Measurements from ENCODE around the gene C1GALT1. TPM values are rescaled to one million over a fixed set of nuclear protein-coding genes. Genes with fewer than 3 reads are reported as not detected.
"Not testable (repeated sequence)": the region's sequence is repeated elsewhere in the genome, so short reads cannot be mapped to it uniquely, and the experiment has no call there.

C1GALT1 gene
- total and polyA plus RNA-seq, 2 donors (not counting 3 experiments of a cell fraction or from before 2014, with no cell fraction given): 18.3 to 31.1 TPM

DNA sequence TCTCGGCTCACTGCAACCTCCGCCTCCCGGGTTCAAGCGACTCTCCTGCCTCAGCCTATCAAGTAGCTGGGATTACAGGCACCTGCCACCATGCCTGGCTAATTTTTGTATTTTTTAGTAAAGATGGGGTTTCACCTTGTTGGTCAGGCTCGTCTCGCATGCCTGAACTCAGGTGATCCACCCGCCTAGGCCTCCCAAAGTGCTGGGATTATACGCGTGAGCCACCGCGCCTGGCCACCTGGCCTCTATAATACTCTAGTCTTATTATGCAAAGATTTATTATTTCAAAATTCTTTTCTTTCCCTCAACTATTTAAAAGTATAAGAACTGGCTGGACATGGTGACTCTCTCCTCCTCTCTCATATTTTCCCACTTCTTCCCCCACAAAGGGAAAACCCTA is 30.0 kb upstream of the C1GALT1 start:
- intact Hi-C loops (cut with micrococcal nuclease) (no loop called here), dilution Hi-C loops (cut with MboI; ENCODE audit: extremely low pct_ligation_motif_present, low sequenced_read_pairs) (no loop called here)
- no peaks in the 10 kb centered on the region for H3K9me1 ChIP-seq (replicated peaks; ENCODE audit: control insufficient read depth, extremely low read depth, insufficient read depth, low read length)
- no peak overlapping the region for H3K9ac ChIP-seq (replicated peaks; ENCODE audit: extremely low read depth, insufficient read depth, low read length)
- TF ChIP-seq POLR2A (IDR thresholded peaks at IDR 0.05; ENCODE audit: low read depth, low read length) (no peak), EZH2 (IDR thresholded peaks at IDR 0.05; ENCODE audit: borderline replicate concordance, low read depth, low read length, severe bottlenecking) (no peak), GATA2 (IDR thresholded peaks at IDR 0.05; ENCODE audit: insufficient read depth, insufficient read length, low read depth, low read length) (no peak), POLR2AphosphoS5 (IDR thresholded peaks at IDR 0.05; ENCODE audit: insufficient read depth, low read depth, low read length) (no peak), JUN (IDR thresholded peaks at IDR 0.05; ENCODE audit: borderline replicate concordance, insufficient read depth, insufficient read length, low read depth) (no peak), FOS (IDR thresholded peaks at IDR 0.05; ENCODE audit: borderline replicate concordance, insufficient read depth, low read length) (no peak)
- H3K27ac ChIP-seq (ENCODE audit: insufficient read depth, low read depth, low read length): no peak overlapping the region
- no peak overlapping the region for H3K4me2 ChIP-seq (ENCODE audit: insufficient read depth, low read length)
- no peak overlapping the region for H3K4me3 ChIP-seq (replicated peaks in 1 of 3; ENCODE audit: insufficient read depth in 1 of 3, low read depth in 1 of 3, low read length in 3 of 3)
- no peaks in the 10 kb centered on the region for H3K36me3 ChIP-seq (ENCODE audit: control insufficient read depth in 2 of 2, extremely low read depth in 1 of 2, insufficient read depth in 2 of 2, low read length in 2 of 2)
- FAIRE-seq (no peak), DNase-seq (ENCODE audit: low read depth, low spot score) (no peak)
- H3K4me1 ChIP-seq (ENCODE audit: control insufficient read depth, extremely low read depth, insufficient read depth, low read length): no peaks in the 10 kb centered on the region
- POLR2A ChIA-PET: no interaction called here
- H3K79me2 ChIP-seq (ENCODE audit: control insufficient read depth, insufficient read depth, low read length): no peaks in the 10 kb centered on the region
- BruUV-seq (replicated peaks): no TSS peak
- no peak overlapping the region for H2AFZ ChIP-seq (ENCODE audit: low read depth, low read length)
- no peaks in the 10 kb centered on the region for H4K20me1 ChIP-seq (replicated peaks; ENCODE audit: control insufficient read depth, extremely low read depth, insufficient read depth, low read length)
- H3K9me3 ChIP-seq (replicated peaks; ENCODE audit: control insufficient read depth, insufficient read depth, low read length): no peaks in the 10 kb centered on the region
- H3K27me3 ChIP-seq (ENCODE audit: control insufficient read depth in 2 of 2, insufficient read depth in 2 of 2, low read length in 2 of 2): no peaks in the 10 kb centered on the region
- CTCF ChIA-PET: no interaction called here

- POLR2A ChIA-PET; H3K79me2 ChIP-seq (ENCODE audit: control insufficient read depth, insufficient read depth, low read length); BruUV-seq (replicated peaks); DNase-seq (ENCODE audit: low read depth, low spot score); H2AFZ ChIP-seq (ENCODE audit: low read depth, low read length); H3K36me3 ChIP-seq (ENCODE audit: control insufficient read depth in 2 of 2, extremely low read depth in 1 of 2, insufficient read depth in 2 of 2, low read length in 2 of 2); intact Hi-C loops (cut with micrococcal nuclease); H3K9me1 ChIP-seq (replicated peaks; ENCODE audit: control insufficient read depth, extremely low read depth, insufficient read depth, low read length); CTCF ChIA-PET; H3K27me3 ChIP-seq (ENCODE audit: control insufficient read depth in 2 of 2, insufficient read depth in 2 of 2, low read length in 2 of 2); H4K20me1 ChIP-seq (replicated peaks; ENCODE audit: control insufficient read depth, extremely low read depth, insufficient read depth, low read length); H3K27ac ChIP-seq (ENCODE audit: insufficient read depth, low read depth, low read length); dilution Hi-C loops (cut with MboI; ENCODE audit: extremely low pct_ligation_motif_present, low sequenced_read_pairs); H3K4me1 ChIP-seq (ENCODE audit: control insufficient read depth, extremely low read depth, insufficient read depth, low read length); H3K4me3 ChIP-seq (replicated peaks in 1 of 3; ENCODE audit: insufficient read depth in 1 of 3, low read depth in 1 of 3, low read length in 3 of 3); H3K9ac ChIP-seq (replicated peaks; ENCODE audit: extremely low read depth, insufficient read depth, low read length); H3K9me3 ChIP-seq (replicated peaks; ENCODE audit: control insufficient read depth, insufficient read depth, low read length); H3K4me2 ChIP-seq (ENCODE audit: insufficient read depth, low read length); FAIRE-seq: not testable (repeated sequence)
Observed at GRCh38 chr7:7154355-7154754, 28.0 kb upstream of the C1GALT1 start.

All from endothelial cell of umbilical vein (primary cell).